ENCODE measurements around the gene FEZ2.

DNA sequence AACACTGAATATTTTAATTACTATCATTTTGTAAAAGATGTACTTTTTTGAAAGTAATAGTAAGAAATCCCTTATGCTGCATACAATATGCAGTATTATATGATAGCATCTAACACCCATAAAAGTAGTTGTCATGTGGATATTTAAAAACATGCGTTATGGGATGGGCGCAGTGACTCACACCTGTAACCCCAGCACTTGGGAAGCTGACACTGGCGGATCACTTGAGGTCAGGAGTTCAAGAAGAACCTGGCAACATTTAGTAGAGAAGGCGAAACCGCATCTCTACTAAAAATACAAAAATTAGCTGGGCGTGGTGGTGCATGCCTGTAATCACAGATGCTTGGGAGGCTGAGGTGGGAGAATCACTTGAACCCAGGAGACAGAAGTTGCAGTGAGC lies 88.9 kb downstream of the FEZ2 start:
- TF ChIP-seq, protein P1, sequence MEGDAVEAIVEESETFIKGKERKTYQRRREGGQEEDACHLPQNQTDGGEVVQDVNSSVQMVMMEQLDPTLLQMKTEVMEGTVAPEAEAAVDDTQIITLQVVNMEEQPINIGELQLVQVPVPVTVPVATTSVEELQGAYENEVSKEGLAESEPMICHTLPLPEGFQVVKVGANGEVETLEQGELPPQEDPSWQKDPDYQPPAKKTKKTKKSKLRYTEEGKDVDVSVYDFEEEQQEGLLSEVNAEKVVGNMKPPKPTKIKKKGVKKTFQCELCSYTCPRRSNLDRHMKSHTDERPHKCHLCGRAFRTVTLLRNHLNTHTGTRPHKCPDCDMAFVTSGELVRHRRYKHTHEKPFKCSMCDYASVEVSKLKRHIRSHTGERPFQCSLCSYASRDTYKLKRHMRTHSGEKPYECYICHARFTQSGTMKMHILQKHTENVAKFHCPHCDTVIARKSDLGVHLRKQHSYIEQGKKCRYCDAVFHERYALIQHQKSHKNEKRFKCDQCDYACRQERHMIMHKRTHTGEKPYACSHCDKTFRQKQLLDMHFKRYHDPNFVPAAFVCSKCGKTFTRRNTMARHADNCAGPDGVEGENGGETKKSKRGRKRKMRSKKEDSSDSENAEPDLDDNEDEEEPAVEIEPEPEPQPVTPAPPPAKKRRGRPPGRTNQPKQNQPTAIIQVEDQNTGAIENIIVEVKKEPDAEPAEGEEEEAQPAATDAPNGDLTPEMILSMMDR (IDR thresholded peaks at IDR 0.05): no peak
- TF ChIP-seq EZH2phosphoT487 (IDR thresholded peaks at IDR 0.05): no peak
- no peak for TF ChIP-seq EZH2 (IDR thresholded peaks at IDR 0.05)

All from neural progenitor cell (in vitro differentiated cells).